ENCODE results near the gene TRRAP. TPM values are rescaled to one million over a fixed set of nuclear protein-coding genes. Genes with fewer than 3 reads are reported as not detected.
A peak's percentile ranks its signal among the peaks of the same experiment; 100 is the strongest.

TRRAP gene
- total RNA-seq, 8 experiments from 2014 or later = 11.7 to 55.6 (median 22.7) TPM

GRCh38 chr7:99061001-99061776 is 182.9 kb downstream of the TRRAP start:
- peak in 1 of 8 experiments; percentile 56 for ATAC-seq (replicated peaks in 6 of 8)
- Histone ChIP-seq H3K4me1 (replicated peaks in 1 of 2) (no peaks in the 10 kb centered on the region), H3K4me3 (no peak overlapping the region), H3K27ac (no peak overlapping the region)
- 61 to 96% (median 89%) methylated on average over 2 to 6 of the region's 6 CpGs for WGBS, 10 experiments
- in situ Hi-C loops (cut with MboI; ENCODE audit: low pct_unique_long_range_greater_than_20kb in 2 of 9, low sequenced_read_pairs in 9 of 9, unreplicated experiment in 9 of 9) = no loop called here

Other genes with a start within 250 kb of the TRRAP start
- gene TMEM130, start 8.5 kb upstream of the TRRAP start, total RNA-seq = 10 to 100 TPM in 4 of 8 experiments, 1 to 10 TPM in 1, under 1 TPM in 3; 0.20 to 27.4 (median 7.6) TPM